Heart left ventricle (tissue), 16 donors: Measurements from ENCODE around the gene VPS39. TPM values are rescaled to one million over a fixed set of nuclear protein-coding genes. Genes with fewer than 3 reads are reported as not detected.

Experiments used
- ATAC-seq, 4 donors: fragments of 200-7000 bp; cut with Tn5 transposase; one replicate each; pipeline ENCODE4 v1.9.1; 2020 to 2022; ENCODE audit warnings: moderate library complexity in 4 of 4, mild to moderate bottlenecking in 3 of 4, moderate number of reproducible peaks in 1 of 4
- DNase-seq, 5 donors: peaks; one replicate each; pipeline ENCODE4 v3.0.0-alpha.2; 2020
- H3K27ac ChIP-seq, 12 donors: fragments of 200-600 bp; sonication (generic) in 4 of 12; one replicate each; pipeline versions ENCODE4 v1.5.0 to v1.8.0; 2016 to 2022; ENCODE audit warnings: mild to moderate bottlenecking in 2 of 12
- H3K27me3 ChIP-seq, 9 donors: fragments of 200-600 bp; sonication (generic) in 2 of 9; one replicate each; pipeline versions ENCODE4 v1.5.1 to v1.8.0; 2016 to 2022; ENCODE audit warnings: mild to moderate bottlenecking in 3 of 9
- H3K36me3 ChIP-seq, 9 donors: fragments of 200-600 bp; sonication (generic) in 2 of 9; one replicate each; pipeline versions ENCODE4 v1.5.0 to v1.8.0; 2018 to 2022; ENCODE audit warnings: mild to moderate bottlenecking in 2 of 9
- H3K4me1 ChIP-seq, 12 donors: fragments of 200-600 bp; sonication (generic) in 4 of 12; one replicate each; pipeline versions ENCODE4 v1.5.0 to v1.8.0; 2016 to 2022; ENCODE audit warnings: mild to moderate bottlenecking in 3 of 12
- H3K4me3 ChIP-seq, 12 donors: fragments of 200-600 bp; sonication (generic) in 4 of 12; one replicate each; pipeline versions ENCODE4 v1.5.0 to v1.8.0; 2017 to 2022; ENCODE audit warnings: mild to moderate bottlenecking in 9 of 12, moderate library complexity in 4 of 12
- H3K9me3 ChIP-seq, 12 donors: fragments of 200-600 bp; sonication (generic) in 4 of 12; one replicate each; pipeline versions ENCODE4 v1.5.0 to v1.8.0; 2016 to 2022; ENCODE audit warnings: mild to moderate bottlenecking in 1 of 12
- CTCF ChIP-seq, 12 donors: fragments of 200-600 bp; sonication (generic) in 4 of 12; IDR thresholded peaks; one replicate each; pipeline versions ENCODE4 v1.5.0 to v1.8.0; 2018 to 2022; ENCODE audit warnings: antibody characterized with exemption in 12 of 12, mild to moderate bottlenecking in 5 of 12
- POLR2A ChIP-seq, 2 donors: fragments of 450-650 bp; IDR thresholded peaks; one replicate each; pipeline ENCODE4 v1.6.1; 2017; ENCODE audit warnings: antibody characterized with exemption in 2 of 2, mild to moderate bottlenecking in 2 of 2, moderate library complexity in 2 of 2
- WGBS, 4 donors: extraction: QIAGEN DNeasy Blood & Tissue Kit in 2 of 4; methylation state at CpG; one replicate each; pipeline versions ENCODE4 v1.1.5 to v1.1.7; 2013 to 2018; 5-methylcytosine and 5-hydroxymethylcytosine counted together
- intact Hi-C, 10 donors: fragments of 100-400 bp; cut with DNase I; formaldehyde crosslinking; loops; one replicate each; pipeline versions ENCODE4 v1.11.1 to v1.14.2; 2022
- polyA plus RNA-seq, 2 donors: library from polyadenylated mRNA; stranded (reverse); fragments of 200-250 nt; gene quantifications; one replicate each; pipeline ENCODE4 v1.2.3, GENCODE V29; 2013
- total RNA-seq, 9 donors: library from RNA; depleted of rRNA in 2 of 9; stranded (reverse); fragments of >200 nt in 2 of 9; fragmentation: NEBNext Ultra II Directional in 3 of 9; extraction: Animal tissue kit (Norgen Biotek cat#: 25700) in 3 of 9; gene quantifications; one replicate each; pipeline versions ENCODE4 v1.1.0 to v1.2.4, GENCODE V29; 2016 to 2023
- donor health status: ischemic (EF 13 %, LVEDD 7.1; RV severe dilation, severe dysfunction).
- donor health status: healthy with polysubstance abuse.
- donor health status: DM: no; HTN: yes; CAD: no.
- donor health status: DM: no; HTN: no; CAD: no.
- donor health status: ischemic (EF 25% LVEDD 6.9; RV normal size, moderate dysfunction).
- donor health status: ischemic (EF 25% LVEDD 5.7; RV mildly dilated, moderate dysfunction).
- donor health status: healthy.
- donor health status: DM: yes; HTN: yes; CAD: no.
- donor health status: ischemic (EF 35%, LVEDD 5.7; RV mildly dilated, moderate dysfunction).
- donor health status: nonischemic (EF 11% LVEDD 7.7; RV severe dilation, severe dysfunction).
- donor health status: DM: yes; HTN: yes; CAD: no.
- donor health status: PGD.
- donor health status: ischemic (EF 29% LVEDD 5.4; RV normal size, mild dysfunction).
- donor health status: nonischemic (EF 23%, LVEDD 6.1; RV moderate dilation, normal function).

Gene VPS39
- total and polyA plus RNA-seq, 11 donors: 33.8 to 59.9 (median 48.0) TPM

- peaks cover 0 to 100% (median 98%) of the 10 kb centered on the region in 9 donors for H3K36me3 ChIP-seq
- no peak for TF ChIP-seq CTCF (IDR thresholded peaks at IDR 0.05)
- no peak for TF ChIP-seq POLR2A (IDR thresholded peaks at IDR 0.05)
- peak overlapping the region in 1 of 12 donors; percentile 33 for H3K27ac ChIP-seq
- peaks cover 0 to 26% (median 0%) of the 10 kb centered on the region in 12 donors for H3K4me1 ChIP-seq
- no peaks in the 10 kb centered on the region for H3K9me3 ChIP-seq
- WGBS, 4 donors: 95 to 97% (median 96%) methylated on average over 4 of the region's 4 CpGs
- H3K4me3 ChIP-seq: no peak overlapping the region
- DNase-seq (no peak), ATAC-seq (no peak)
- intact Hi-C loops: no loop called here
- H3K27me3 ChIP-seq: no peaks in the 10 kb centered on the region
These were observed 23.4 kb downstream of the VPS39 start for GRCh38 chr15:42184736-42185135.

- Histone ChIP-seq H3K27ac (peak overlapping the region in 1 of 12 donors; percentile 33), H3K27me3 (no peaks in the 10 kb centered on the region), H3K4me3 (no peak overlapping the region), H3K4me1 (peaks cover 0 to 26% (median 0%) of the 10 kb centered on the region in 12 donors), H3K36me3 (peaks cover 0 to 100% (median 99%) of the 10 kb centered on the region in 9 donors), H3K9me3 (no peaks in the 10 kb centered on the region)
- intact Hi-C loops: no loop called here
- ATAC-seq (peak in 2 of 4 donors; percentile 59 to 75), DNase-seq (peak in 1 of 5 donors; percentile 34)
- TF ChIP-seq CTCF (IDR thresholded peaks at IDR 0.05) (no peak), POLR2A (IDR thresholded peaks at IDR 0.05) (no peak)
- WGBS, 4 donors: 64 to 73% (median 68%) methylated on average over 5 of the region's 5 CpGs
These were observed 23.8 kb downstream of the VPS39 start for GRCh38 chr15:42184296-42184695.

GRCh38 chr15:42182961-42183360, 25.1 kb downstream of the VPS39 start:
- TF ChIP-seq CTCF (IDR thresholded peaks at IDR 0.05) (no peak), POLR2A (IDR thresholded peaks at IDR 0.05) (no peak)
- H3K27ac ChIP-seq: peak overlapping the region in 1 of 12 donors; percentile 62
- H3K27me3 ChIP-seq: no peaks in the 10 kb centered on the region
- peaks cover 0 to 100% (median 98%) of the 10 kb centered on the region in 9 donors for H3K36me3 ChIP-seq
- DNase-seq: no peak
- intact Hi-C loops: no loop called here
- peaks cover 0 to 26% (median 0%) of the 10 kb centered on the region in 12 donors for H3K4me1 ChIP-seq
- no peak overlapping the region for H3K4me3 ChIP-seq
- ATAC-seq: no peak
- 93 to 96% (median 94%) methylated on average over 6 of the region's 6 CpGs for WGBS, 4 donors
- no peaks in the 10 kb centered on the region for H3K9me3 ChIP-seq

- DNase-seq: no peak
- Histone ChIP-seq H3K9me3 (no peaks in the 10 kb centered on the region), H3K4me1 (peaks cover 0 to 26% (median 0%) of the 10 kb centered on the region in 12 donors), H3K27me3 (no peaks in the 10 kb centered on the region), H3K36me3 (peaks cover 0 to 100% (median 98%) of the 10 kb centered on the region in 9 donors), H3K27ac (peak overlapping the region in 1 of 12 donors; percentile 62), H3K4me3 (no peak overlapping the region)
- WGBS, 4 donors: 87 to 92% (median 91%) methylated on average over 6 of the region's 6 CpGs
- TF ChIP-seq POLR2A (IDR thresholded peaks at IDR 0.05): no peak
- no peak for TF ChIP-seq CTCF (IDR thresholded peaks at IDR 0.05)
- ATAC-seq: no peak
- intact Hi-C loops: no loop called here
These were observed 25.7 kb downstream of the VPS39 start for GRCh38 chr15:42182328-42182886.
